NK-92 (cell line): ENCODE results near the gene SERPIND1.
"Not testable (repeated sequence)": the region's sequence is repeated elsewhere in the genome, so short reads cannot be mapped to it uniquely, and the experiment has no call there.

Experiments
- DNase-seq: peaks from one replicate; lab custom pipeline; 2025; ENCODE audit not compliant: unreplicated experiment; lab: John Stamatoyannopoulos, UW

SERPIND1 gene

DNA sequence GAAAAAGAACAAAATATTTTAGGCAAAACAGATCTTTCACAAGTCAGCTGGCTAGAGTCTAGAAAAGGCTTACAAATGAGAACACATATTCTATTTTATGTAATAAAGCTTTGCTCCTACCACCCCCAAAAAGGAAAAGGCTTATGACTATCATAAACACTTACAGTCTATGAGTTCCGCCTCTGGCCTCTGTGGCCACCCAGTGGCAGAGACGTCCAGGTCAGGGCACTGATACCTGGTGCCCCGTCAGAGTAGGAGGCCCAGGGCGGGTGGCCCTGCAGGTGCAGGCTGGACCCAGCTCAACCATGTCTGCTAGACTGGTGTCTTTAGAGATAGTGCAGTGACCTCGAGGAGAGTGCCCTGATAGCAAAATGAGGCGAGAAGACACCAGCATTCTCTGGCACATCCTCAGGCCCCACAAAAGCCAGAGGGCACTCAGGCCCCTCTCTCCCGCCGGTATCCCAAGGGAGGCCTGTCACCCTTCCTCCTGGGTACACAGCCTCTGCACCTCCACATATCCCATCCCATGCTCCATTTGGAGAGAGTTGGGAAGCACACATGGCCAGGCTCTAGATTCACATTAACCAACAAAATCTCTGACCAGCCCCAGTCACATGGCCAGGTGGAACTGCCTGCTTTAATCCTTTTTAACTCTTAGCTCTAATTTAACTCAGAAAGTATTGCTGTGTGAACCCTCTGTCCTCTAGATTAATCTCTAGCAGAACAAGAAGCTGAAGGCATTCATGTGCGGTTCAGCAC, 27.3 kb upstream of the SERPIND1 start:
- DNase-seq = no peak

- DNase-seq = no peak
Measured at GRCh38 chr22:20747223-20747622, 26.7 kb upstream of the SERPIND1 start.

DNA sequence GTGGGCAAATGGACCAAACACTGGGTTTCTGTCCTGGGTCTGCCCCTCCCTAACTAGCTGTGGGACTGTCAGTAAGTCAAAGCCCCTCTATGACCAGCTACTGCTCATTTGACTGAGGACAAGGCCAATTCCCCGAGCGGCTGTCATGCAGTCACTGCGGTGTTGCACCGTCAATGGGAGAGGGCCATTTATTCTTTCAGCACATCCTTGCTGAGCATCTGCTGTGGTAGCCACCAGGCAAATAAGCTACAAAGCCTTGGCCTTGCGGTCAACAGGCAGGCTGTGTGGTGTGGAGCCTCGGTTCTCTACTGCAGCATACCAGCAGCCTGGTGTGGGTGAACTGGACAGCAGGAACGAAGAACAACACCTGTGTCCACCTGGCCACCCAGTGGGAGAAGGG, 25.8 kb upstream of the SERPIND1 start:
- no peak for DNase-seq

GRCh38 chr22:20748731-20749428, 25.0 kb upstream of the SERPIND1 start:
- DNase-seq = no peak

DNA sequence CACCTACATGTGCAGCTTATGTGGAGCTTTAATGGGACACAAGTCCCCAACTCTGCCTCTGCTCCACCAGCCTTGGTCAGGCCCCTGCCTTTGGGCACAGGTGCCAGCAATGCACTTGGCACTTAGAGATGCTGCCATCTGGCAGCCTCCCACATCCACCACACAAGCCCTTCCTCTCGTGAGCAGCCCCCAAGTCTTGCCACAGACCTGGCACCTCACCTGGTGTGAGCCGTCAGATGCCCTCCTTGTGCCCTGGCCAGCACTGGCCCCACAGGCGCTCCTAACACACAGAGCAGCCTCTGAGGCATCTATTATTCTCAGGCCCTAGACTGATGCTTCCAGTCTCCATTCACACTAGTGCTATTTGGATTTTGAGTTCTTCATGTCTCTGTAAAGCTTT, 24.5 kb upstream of the SERPIND1 start:
- DNase-seq = no peak

DNA sequence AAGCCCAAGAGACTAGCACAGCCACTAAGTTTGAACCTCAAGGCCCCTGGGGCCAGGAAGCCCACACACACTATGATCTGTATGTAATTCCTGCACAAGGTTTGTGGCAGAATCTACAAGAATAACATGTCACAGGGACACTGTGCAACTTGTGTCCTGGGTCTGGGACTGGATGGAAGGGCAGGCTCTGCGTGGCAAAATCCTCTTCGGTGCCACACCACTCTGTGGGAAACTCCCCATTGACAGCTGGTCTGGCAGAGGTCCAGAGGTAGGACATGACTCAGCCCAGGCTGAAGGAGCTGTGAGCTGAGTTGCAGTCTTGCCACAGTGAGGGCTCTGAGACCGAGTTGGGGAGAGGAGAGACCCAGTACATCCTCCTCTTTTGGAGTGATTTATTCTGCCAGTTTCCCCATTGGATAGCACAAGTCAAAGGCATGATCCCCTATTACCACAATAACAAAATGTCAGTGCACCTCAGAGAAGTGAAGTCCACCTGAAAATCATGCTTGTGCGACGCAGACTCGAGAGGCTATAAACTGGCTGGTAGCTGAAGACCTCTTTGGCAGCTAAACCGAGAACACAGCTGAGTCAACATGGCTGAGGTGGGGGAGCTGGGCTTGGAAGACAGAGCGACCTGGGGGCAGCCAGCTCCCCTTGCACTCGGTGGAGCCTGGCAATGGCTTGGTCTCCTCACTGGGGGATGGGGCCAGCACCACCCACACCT, 23.3 kb upstream of the SERPIND1 start:
- no peak for DNase-seq

GRCh38 chr22:20751185-20751851, 22.6 kb upstream of the SERPIND1 start:
- no peak for DNase-seq

- DNase-seq = no peak
Measured at GRCh38 chr22:20752104-20752741, 21.7 kb upstream of the SERPIND1 start.

DNA sequence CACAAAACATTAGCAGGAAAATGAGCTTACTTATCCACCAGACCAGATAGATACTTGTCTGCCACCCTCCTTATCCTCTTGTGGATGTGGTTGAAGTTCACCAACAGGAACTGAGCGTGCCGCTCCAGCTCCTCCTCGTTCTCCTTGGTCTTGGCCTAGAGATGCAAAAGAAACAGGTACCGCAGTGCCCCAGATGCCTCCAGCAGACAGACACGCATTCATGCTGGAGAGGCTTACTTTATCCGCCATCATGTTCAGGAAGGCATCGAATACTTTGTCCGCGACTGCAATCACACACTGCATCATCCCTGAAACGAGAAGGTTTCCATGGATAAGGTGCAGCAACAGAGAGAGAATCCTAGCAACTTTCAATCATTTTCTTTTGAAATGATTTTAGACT, 21.0 kb upstream of the SERPIND1 start:
- DNase-seq = no peak

GRCh38 chr22:20756846-20757245, 17.1 kb upstream of the SERPIND1 start:
- DNase-seq = no peak

GRCh38 chr22:20758688-20759087, 15.2 kb upstream of the SERPIND1 start:
- DNase-seq = no peak

GRCh38 chr22:20760084-20760483, 13.8 kb upstream of the SERPIND1 start:
- DNase-seq = no peak

GRCh38 chr22:20761536-20761935, 12.4 kb upstream of the SERPIND1 start:
- DNase-seq = no peak

GRCh38 chr22:20762233-20762796, 11.6 kb upstream of the SERPIND1 start:
- no peak for DNase-seq

GRCh38 chr22:20763630-20764470, 10.1 kb upstream of the SERPIND1 start:
- DNase-seq = no peak

GRCh38 chr22:20764471-20764720, 9.5 kb upstream of the SERPIND1 start:
- no peak for DNase-seq

DNA sequence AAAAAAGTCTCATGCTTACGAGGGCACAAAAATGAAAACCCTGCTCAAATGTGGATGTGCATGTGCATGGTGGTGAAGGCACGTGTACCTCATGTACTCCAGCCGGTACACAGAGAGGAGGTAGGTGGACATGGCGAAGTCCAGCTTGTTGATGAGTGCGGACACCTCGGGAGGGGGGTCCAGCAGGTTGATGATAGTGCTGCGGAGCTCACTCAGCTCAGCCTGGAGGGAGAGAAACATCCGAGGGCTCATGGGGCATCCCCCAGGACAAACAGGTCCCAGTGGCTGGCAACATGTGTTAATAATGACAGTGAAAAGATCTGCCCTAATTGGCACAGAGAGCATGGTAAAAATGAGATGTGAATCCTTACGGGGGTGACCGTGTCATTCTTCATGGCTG, 9.2 kb upstream of the SERPIND1 start:
- DNase-seq = no peak

DNA sequence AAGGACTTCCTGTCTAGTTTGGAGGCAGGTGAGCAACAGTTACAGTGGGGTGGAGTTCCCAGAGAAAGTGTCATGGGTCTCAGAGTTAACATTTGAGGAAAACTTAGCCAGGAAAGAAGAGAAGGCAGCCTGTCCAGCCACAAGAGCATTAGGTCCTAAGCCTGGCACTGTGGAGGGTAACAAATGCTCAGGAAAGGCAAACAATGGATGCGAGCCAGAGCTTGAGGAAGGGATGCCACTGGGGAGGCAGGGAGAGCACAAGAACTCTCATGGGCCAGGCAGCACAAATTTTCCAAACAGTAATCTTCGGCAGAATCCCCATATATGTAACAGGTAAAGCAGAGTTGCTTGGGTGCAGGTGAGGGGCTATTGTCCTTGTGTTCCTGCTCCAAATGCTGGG, 8.0 kb upstream of the SERPIND1 start:
- no peak for DNase-seq

- DNase-seq = no peak
Measured at GRCh38 chr22:20766530-20766929, 7.4 kb upstream of the SERPIND1 start.

- DNase-seq = not testable (repeated sequence)
Measured at GRCh38 chr22:20769496-20769826, 4.5 kb upstream of the SERPIND1 start.
